Tibial nerve (tissue), 4 donors: ENCODE data around the gene DOCK1.

Experiments used
- EP300 ChIP-seq, 2 donors: sonication (generic); formaldehyde crosslinking; IDR thresholded peaks; one replicate each; pipeline ENCODE4 v1.6.1; 2017; ENCODE audit warnings: antibody characterized with exemption in 2 of 2, mild to moderate bottlenecking in 1 of 2
- TF ChIP-seq, protein P1 (sequence below), 5 experiments: fragments of 200-600 bp in 3 of 5; fragments of 450-650 bp in 2 of 5; sonication (generic) in 3 of 5; IDR thresholded peaks; one replicate each; pipeline ENCODE4 v1.5.1; 2016 to 2019; ENCODE audit warnings: antibody characterized with exemption in 5 of 5, mild to moderate bottlenecking in 3 of 5, moderate library complexity in 2 of 5

GRCh38 chr10:127015373-127015772, 110.1 kb downstream of the DOCK1 start:
- no peak for TF ChIP-seq EP300 (IDR thresholded peaks at IDR 0.05)
- TF ChIP-seq, protein P1, sequence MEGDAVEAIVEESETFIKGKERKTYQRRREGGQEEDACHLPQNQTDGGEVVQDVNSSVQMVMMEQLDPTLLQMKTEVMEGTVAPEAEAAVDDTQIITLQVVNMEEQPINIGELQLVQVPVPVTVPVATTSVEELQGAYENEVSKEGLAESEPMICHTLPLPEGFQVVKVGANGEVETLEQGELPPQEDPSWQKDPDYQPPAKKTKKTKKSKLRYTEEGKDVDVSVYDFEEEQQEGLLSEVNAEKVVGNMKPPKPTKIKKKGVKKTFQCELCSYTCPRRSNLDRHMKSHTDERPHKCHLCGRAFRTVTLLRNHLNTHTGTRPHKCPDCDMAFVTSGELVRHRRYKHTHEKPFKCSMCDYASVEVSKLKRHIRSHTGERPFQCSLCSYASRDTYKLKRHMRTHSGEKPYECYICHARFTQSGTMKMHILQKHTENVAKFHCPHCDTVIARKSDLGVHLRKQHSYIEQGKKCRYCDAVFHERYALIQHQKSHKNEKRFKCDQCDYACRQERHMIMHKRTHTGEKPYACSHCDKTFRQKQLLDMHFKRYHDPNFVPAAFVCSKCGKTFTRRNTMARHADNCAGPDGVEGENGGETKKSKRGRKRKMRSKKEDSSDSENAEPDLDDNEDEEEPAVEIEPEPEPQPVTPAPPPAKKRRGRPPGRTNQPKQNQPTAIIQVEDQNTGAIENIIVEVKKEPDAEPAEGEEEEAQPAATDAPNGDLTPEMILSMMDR (IDR thresholded peaks at IDR 0.05): no peak
